ENCODE results near the gene PITPNC1. TPM values are rescaled to one million over a fixed set of nuclear protein-coding genes. Genes with fewer than 3 reads are reported as not detected.
"Not testable (repeated sequence)": the region's sequence is repeated elsewhere in the genome, so short reads cannot be mapped to it uniquely, and the experiment has no call there.

The PITPNC1 gene
- total RNA-seq, 1 donor from 2014 or later = 40.3 TPM

DNA sequence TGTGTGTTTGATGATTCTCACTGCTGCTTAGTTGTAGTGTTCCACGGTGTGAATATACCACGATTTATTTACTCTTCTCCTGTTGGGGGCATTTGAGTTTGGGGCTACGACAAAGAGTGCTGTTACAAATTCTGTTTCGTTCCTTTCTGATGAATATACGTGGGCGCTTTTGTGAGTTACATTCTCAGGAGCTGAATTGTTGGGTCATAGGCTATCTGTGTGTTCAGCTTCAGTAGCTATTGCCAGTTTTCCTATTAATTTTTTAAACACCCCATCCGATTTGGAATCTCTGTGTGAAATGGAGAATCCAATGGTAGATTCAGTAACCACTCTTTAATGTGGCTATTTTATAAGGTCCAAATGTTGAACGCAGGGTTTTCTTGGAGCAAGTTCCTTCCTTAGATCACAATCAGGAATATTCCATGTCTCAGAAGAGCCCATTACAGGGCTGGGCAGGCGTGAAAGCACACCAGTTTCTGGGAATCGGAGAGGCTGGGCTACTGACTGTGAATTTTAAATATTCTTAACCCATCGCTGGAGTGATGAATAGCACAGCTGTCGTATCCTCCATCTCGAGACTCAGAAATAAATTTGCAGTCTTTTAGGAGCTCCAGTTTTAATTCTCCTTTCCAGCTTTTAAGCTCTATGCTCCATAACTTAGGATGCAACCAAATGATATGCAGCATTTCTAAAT is 115.9 kb downstream of the PITPNC1 start:
- H3K36me3 Mint-ChIP-seq (ENCODE audit: unreplicated experiment) = peaks cover 4% of the 10 kb centered on the region
- peaks cover 5% of the 10 kb centered on the region for H3K9me3 Mint-ChIP-seq (ENCODE audit: unreplicated experiment)
- no peak overlapping the region for H3K4me3 Mint-ChIP-seq (ENCODE audit: unreplicated experiment)
- DNase-seq = no peak
- TF ChIP-seq, protein P1, sequence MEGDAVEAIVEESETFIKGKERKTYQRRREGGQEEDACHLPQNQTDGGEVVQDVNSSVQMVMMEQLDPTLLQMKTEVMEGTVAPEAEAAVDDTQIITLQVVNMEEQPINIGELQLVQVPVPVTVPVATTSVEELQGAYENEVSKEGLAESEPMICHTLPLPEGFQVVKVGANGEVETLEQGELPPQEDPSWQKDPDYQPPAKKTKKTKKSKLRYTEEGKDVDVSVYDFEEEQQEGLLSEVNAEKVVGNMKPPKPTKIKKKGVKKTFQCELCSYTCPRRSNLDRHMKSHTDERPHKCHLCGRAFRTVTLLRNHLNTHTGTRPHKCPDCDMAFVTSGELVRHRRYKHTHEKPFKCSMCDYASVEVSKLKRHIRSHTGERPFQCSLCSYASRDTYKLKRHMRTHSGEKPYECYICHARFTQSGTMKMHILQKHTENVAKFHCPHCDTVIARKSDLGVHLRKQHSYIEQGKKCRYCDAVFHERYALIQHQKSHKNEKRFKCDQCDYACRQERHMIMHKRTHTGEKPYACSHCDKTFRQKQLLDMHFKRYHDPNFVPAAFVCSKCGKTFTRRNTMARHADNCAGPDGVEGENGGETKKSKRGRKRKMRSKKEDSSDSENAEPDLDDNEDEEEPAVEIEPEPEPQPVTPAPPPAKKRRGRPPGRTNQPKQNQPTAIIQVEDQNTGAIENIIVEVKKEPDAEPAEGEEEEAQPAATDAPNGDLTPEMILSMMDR (IDR thresholded peaks at IDR 0.05; ENCODE audit: partially characterized antibody, unreplicated experiment) = no peak
- peaks cover 38% of the 10 kb centered on the region for H3K4me1 Mint-ChIP-seq (ENCODE audit: low read depth, unreplicated experiment)
- peak overlapping the region; percentile 49 for H3K27ac Mint-ChIP-seq (ENCODE audit: unreplicated experiment)
- H3K27me3 Mint-ChIP-seq (ENCODE audit: unreplicated experiment) = peaks cover 2% of the 10 kb centered on the region

DNA sequence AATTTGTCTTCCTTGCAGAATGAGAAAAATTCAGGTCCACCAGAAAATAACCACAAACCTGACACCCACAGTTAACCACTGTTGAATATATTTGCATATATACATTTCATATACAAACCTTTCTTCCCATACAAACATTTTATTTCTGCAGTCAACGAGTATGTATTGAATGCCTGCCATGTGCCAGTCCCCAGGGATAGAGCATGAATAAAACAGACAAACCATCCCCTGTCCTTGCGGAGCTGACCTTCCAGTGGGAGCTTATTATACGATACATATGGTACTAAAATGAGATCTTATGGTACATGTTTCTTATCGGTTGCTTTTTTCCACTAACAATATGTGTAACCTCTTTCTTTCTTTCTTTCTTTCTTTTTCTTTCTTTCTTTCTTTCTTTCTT is 116.7 kb downstream of the PITPNC1 start:
- Mint-ChIP-seq H3K9me3 (ENCODE audit: unreplicated experiment) (peaks cover 5% of the 10 kb centered on the region), H3K4me1 (ENCODE audit: low read depth, unreplicated experiment) (peaks cover 37% of the 10 kb centered on the region), H3K4me3 (ENCODE audit: unreplicated experiment) (no peak overlapping the region), H3K27me3 (ENCODE audit: unreplicated experiment) (peaks cover 2% of the 10 kb centered on the region), H3K36me3 (ENCODE audit: unreplicated experiment) (peaks cover 4% of the 10 kb centered on the region), H3K27ac (ENCODE audit: unreplicated experiment) (peak overlapping the region; percentile 24)
- DNase-seq = no peak
- TF ChIP-seq, protein P1 (IDR thresholded peaks at IDR 0.05; ENCODE audit: partially characterized antibody, unreplicated experiment) = no peak

DNA sequence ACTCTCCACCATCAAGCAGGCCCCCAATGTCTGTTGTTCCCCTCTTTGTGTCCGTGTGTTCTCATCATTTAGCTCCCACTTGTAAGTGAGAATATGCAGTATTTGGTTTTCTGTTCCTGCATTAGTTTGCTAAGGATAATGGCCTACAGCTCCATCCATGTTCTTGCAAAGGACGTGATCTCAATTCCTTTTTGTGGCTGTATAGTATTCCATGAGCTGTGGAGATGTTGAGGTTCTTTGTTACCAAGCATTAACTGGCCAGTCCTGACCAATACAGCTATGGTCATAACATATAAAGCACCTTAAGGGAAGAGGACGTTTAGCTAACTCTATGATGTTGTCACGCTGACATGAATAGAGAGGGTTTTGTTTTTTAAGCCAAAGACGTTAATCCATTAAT is 118.5 kb downstream of the PITPNC1 start:
- H3K9me3 Mint-ChIP-seq (ENCODE audit: unreplicated experiment); H3K36me3 Mint-ChIP-seq (ENCODE audit: unreplicated experiment); H3K27ac Mint-ChIP-seq (ENCODE audit: unreplicated experiment); DNase-seq; H3K27me3 Mint-ChIP-seq (ENCODE audit: unreplicated experiment); H3K4me3 Mint-ChIP-seq (ENCODE audit: unreplicated experiment): not testable (repeated sequence)
- peaks cover 25% of the 10 kb centered on the region for H3K4me1 Mint-ChIP-seq (ENCODE audit: low read depth, unreplicated experiment)

DNA sequence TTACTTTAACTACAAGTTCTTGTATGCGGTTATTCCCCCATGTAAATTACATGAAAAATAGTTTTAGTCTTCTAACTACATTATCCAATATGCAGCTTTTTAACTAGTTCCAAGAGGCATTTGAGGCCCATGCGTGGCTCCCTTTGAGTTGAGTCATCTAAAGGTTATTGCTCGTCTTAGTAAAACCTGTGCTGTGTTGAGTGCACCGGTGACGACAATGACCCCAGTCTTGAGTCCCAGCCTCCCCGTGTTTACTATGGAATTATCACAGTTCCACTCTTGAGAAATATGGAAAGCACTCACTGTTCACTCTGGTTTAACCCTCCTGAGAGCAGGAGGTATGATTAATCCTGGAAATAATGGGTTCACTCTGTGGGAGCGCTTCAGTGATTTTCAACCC is 119.2 kb downstream of the PITPNC1 start:
- H3K27me3 Mint-ChIP-seq (ENCODE audit: unreplicated experiment) = peaks cover 2% of the 10 kb centered on the region
- no peak for DNase-seq
- no peaks in the 10 kb centered on the region for H3K36me3 Mint-ChIP-seq (ENCODE audit: unreplicated experiment)
- H3K4me3 Mint-ChIP-seq (ENCODE audit: unreplicated experiment) = no peak overlapping the region
- H3K4me1 Mint-ChIP-seq (ENCODE audit: low read depth, unreplicated experiment) = peaks cover 21% of the 10 kb centered on the region
- TF ChIP-seq, protein P1 (IDR thresholded peaks at IDR 0.05; ENCODE audit: partially characterized antibody, unreplicated experiment) = no peak
- peaks cover 3% of the 10 kb centered on the region for H3K9me3 Mint-ChIP-seq (ENCODE audit: unreplicated experiment)
- no peak overlapping the region for H3K27ac Mint-ChIP-seq (ENCODE audit: unreplicated experiment)

DNA sequence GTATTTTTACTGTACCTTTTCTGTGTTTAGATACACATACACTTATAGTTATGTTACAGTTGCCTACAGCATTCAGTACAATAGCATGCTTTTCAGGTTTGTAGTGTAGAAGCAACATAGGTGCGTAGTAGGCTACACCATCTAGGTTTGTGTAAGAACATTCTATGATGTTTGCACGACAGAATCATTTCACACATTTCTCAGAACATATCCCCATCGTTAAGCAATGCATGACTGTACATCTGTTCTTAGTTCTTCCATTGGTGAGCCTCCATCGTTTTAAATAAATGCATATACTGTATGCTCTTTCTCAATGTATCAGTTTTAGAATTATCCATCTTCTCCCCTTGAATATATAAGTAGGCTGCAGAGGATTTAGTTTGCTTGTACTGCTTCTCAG is 122.6 kb downstream of the PITPNC1 start:
- Mint-ChIP-seq H3K27ac (ENCODE audit: unreplicated experiment) (no peak overlapping the region), H3K36me3 (ENCODE audit: unreplicated experiment) (no peaks in the 10 kb centered on the region), H3K27me3 (ENCODE audit: unreplicated experiment) (peaks cover 2% of the 10 kb centered on the region), H3K4me3 (ENCODE audit: unreplicated experiment) (no peak overlapping the region), H3K9me3 (ENCODE audit: unreplicated experiment) (no peaks in the 10 kb centered on the region), H3K4me1 (ENCODE audit: low read depth, unreplicated experiment) (no peaks in the 10 kb centered on the region)
- TF ChIP-seq, protein P1 (IDR thresholded peaks at IDR 0.05; ENCODE audit: partially characterized antibody, unreplicated experiment) = no peak
- DNase-seq = no peak
